NCI-H2196 treated with DMSO at 0.1 percent for 48 hours (cell line): Measurements from ENCODE around the gene MYH16.
"Not testable (repeated sequence)": the region's sequence is repeated elsewhere in the genome, so short reads cannot be mapped to it uniquely, and the experiment has no call there.

ENCODE experiments used
- DNase-seq: peaks from one replicate; lab custom pipeline; 2025; ENCODE audit not compliant: unreplicated experiment; lab: John Stamatoyannopoulos, UW

Gene MYH16

DNA sequence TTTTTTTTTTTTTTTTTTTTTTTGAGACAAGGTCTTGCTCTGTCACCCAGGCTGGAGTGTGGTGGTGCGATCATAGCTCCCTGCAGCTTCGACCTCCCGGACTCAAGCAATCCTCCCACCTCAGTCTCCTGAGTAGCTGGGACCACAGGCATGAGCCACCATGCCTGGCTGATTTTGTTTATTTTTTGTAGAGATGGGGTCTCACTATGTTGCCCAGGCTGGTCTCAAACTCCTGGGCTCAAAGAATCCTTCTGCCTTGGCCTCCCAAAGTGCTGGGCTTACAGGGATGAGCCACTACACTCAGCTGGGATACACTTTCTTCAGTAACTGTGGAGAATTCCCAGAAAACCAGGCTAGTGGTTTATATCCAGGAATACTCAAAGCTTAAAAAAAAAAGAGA is 78.0 kb downstream of the MYH16 start:
- not testable (repeated sequence) for DNase-seq

DNA sequence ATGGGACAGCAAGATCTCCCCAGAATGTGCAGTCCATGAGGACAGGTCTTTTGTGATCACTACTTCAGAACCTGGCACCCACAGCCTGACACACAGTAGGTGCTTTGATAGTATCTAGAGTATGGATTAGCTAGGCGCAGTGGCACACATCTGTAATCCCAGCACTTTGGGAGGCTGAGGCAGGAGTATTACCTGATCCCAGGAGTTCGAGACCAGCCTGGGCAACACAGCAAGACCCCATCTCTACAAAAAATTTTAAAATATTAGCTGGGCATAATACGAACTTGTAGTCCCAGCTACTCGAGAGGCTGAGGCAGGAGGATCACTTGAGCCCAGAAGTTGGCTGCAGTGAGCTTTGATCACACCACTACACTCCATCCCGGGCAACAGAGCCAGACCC is 79.6 kb downstream of the MYH16 start:
- DNase-seq = no peak

GRCh38 chr7:99355098-99355497 is 82.5 kb downstream of the MYH16 start:
- no peak for DNase-seq

GRCh38 chr7:99357701-99358490 is 85.3 kb downstream of the MYH16 start:
- no peak for DNase-seq

- not testable (repeated sequence) for DNase-seq
Observed at GRCh38 chr7:99358521-99358920, 85.9 kb downstream of the MYH16 start.

DNA sequence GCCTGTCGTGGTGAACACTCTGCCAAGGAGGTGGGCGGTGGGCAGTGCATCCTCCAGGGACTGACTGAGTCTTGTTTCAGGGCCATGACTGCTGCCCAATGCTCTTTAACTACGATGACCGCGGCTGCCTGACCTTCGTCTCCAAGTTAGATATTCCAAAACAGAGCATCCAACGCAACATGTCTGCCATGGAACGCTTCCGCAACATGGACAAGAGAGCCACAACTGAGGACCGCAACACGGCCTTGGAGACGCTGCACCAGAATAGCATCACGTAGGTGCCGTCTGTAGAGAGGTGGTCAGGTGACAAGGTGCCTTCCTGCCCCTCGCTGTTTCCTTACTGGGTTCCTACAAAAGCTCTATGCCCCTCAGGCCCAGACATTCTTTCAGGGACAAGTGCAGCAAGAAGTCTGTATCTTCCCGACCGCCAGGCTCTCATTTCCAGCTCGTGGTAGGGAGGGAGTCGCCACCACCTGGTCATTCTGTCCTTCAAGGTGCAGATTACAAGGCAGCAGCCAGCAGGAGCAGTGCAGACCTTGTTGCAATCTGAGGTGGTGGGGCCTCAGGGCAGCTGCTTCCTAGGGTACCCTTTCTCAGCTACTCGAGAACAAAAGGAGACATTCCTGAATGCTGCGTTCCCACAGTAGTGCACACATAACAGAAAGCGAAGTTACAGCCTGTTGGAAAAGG is 87.0 kb downstream of the MYH16 start:
- no peak for DNase-seq
